Measurements from ENCODE around the gene DYNLT2B.

- TF ChIP-seq POLR2A (IDR thresholded peaks at IDR 0.05; ENCODE audit: low read depth, low read length) (no peak), POLR2AphosphoS5 (IDR thresholded peaks at IDR 0.05; ENCODE audit: low read depth, low read length) (no peak), SPI1 (IDR thresholded peaks at IDR 0.05; ENCODE audit: low read depth, low read length) (no peak), TAF1 (IDR thresholded peaks at IDR 0.05; ENCODE audit: low read depth, low read length) (no peak)
Observed at GRCh38 chr3:196272826-196273225, 45.2 kb downstream of the DYNLT2B start.
